Measurements from ENCODE around the gene EXD3. TPM values are rescaled to one million over a fixed set of nuclear protein-coding genes. Genes with fewer than 3 reads are reported as not detected.

Gene EXD3
- total and polyA plus RNA-seq, 9 of the 15 experiments (the other 6 are each of a cell fraction or from before 2014, with no cell fraction given), result 0.29 to 12.5 (median 3.9) TPM

GRCh38 chr9:137268538-137269201 lies 154.3 kb downstream of the EXD3 start (continued):
- TF ChIP-seq MAFG (tag; conservative IDR thresholded peaks at IDR 0.05) (peak; percentile 98), NCOR1 (IDR thresholded peaks at IDR 0.05) (peak; percentile 85), TBP (optimal IDR thresholded peaks at IDR 0.05; ENCODE audit: low read depth, low read length) (no peak), GTF3C2 (IDR thresholded peaks at IDR 0.05; ENCODE audit: borderline replicate concordance, extremely low read depth, insufficient read length) (no peak), ZNF384 (IDR thresholded peaks at IDR 0.05; ENCODE audit: low read depth, low read length) (no peak), NR4A1 (CRISPR knock-in tag; IDR thresholded peaks at IDR 0.05) (no peak), NR4A1 (tag; IDR thresholded peaks at IDR 0.05) (no peak), HDAC3 (IDR thresholded peaks at IDR 0.05; ENCODE audit: borderline replicate concordance, partially characterized antibody) (peak; percentile 47), IRF2 (CRISPR knock-in tag; IDR thresholded peaks at IDR 0.05) (no peak), ZHX1 (conservative IDR thresholded peaks at IDR 0.05; ENCODE audit: low read length) (no peak), FIP1L1 (IDR thresholded peaks at IDR 0.05; ENCODE audit: low read depth, low read length, poor library complexity, severe bottlenecking) (no peak), ZBTB1 (CRISPR knock-in tag; IDR thresholded peaks at IDR 0.05; ENCODE audit: borderline replicate concordance, low read depth) (0 out of 2 replicates have a peak, but pooled peaks have one; percentile 12), MITF (IDR thresholded peaks at IDR 0.05) (no peak), ZNF449 (CRISPR knock-in tag; IDR thresholded peaks at IDR 0.05) (no peak), PPARD (CRISPR knock-in tag; IDR thresholded peaks at IDR 0.05) (no peak), CHD4 (IDR thresholded peaks at IDR 0.05; ENCODE audit: insufficient read depth, insufficient replicate concordance, low read depth, low read length, poor library complexity, severe bottlenecking) (no peak)
